COLO668 (cell line): ENCODE measurements around the gene GALNT17.

Experiments used
- DNase-seq: peaks from one replicate; lab custom pipeline; 2025; ENCODE audit not compliant: unreplicated experiment; lab: John Stamatoyannopoulos, UW

Gene GALNT17

GRCh38 chr7:71385330-71385729 lies 253.4 kb downstream of the GALNT17 start:
- DNase-seq = no peak

- DNase-seq = no peak
Measured at GRCh38 chr7:71386152-71386785, 254.3 kb downstream of the GALNT17 start.

GRCh38 chr7:71388181-71388580 lies 256.2 kb downstream of the GALNT17 start:
- no peak for DNase-seq

GRCh38 chr7:71389976-71390375 lies 258.0 kb downstream of the GALNT17 start:
- DNase-seq = no peak

- DNase-seq = no peak
Measured at GRCh38 chr7:71393661-71394060, 261.7 kb downstream of the GALNT17 start.

- no peak for DNase-seq
Measured at GRCh38 chr7:71402684-71403083, 270.7 kb downstream of the GALNT17 start.

- no peak for DNase-seq
Measured at GRCh38 chr7:71403202-71403946, 271.4 kb downstream of the GALNT17 start.

- no peak for DNase-seq
Measured at GRCh38 chr7:71404726-71405345, 272.9 kb downstream of the GALNT17 start.

GRCh38 chr7:71408271-71408670 lies 276.3 kb downstream of the GALNT17 start:
- no peak for DNase-seq

GRCh38 chr7:71409550-71410157 lies 277.7 kb downstream of the GALNT17 start:
- DNase-seq = no peak

- DNase-seq = no peak
Measured at GRCh38 chr7:71411475-71411874, 279.5 kb downstream of the GALNT17 start.

GRCh38 chr7:71414490-71414889 lies 282.5 kb downstream of the GALNT17 start:
- peak; percentile 5 for DNase-seq

- DNase-seq = no peak
Measured at GRCh38 chr7:71419546-71420337, 287.8 kb downstream of the GALNT17 start.

GRCh38 chr7:71422104-71422503 lies 290.2 kb downstream of the GALNT17 start:
- no peak for DNase-seq

GRCh38 chr7:71424166-71425035 lies 292.5 kb downstream of the GALNT17 start:
- DNase-seq = no peak

- no peak for DNase-seq
Measured at GRCh38 chr7:71429083-71429482, 297.1 kb downstream of the GALNT17 start.

- no peak for DNase-seq
Measured at GRCh38 chr7:71430246-71430645, 298.3 kb downstream of the GALNT17 start.

- no peak for DNase-seq
Measured at GRCh38 chr7:71439321-71439720, 307.4 kb downstream of the GALNT17 start.

GRCh38 chr7:71442492-71443190 lies 310.7 kb downstream of the GALNT17 start:
- no peak for DNase-seq

GRCh38 chr7:71443191-71443530 lies 311.2 kb downstream of the GALNT17 start:
- no peak for DNase-seq
